Measurements from ENCODE around the gene FAHD1.
A peak's percentile ranks its signal among the peaks of the same experiment; 100 is the strongest.
"Not testable (repeated sequence)": the region's sequence is repeated elsewhere in the genome, so short reads cannot be mapped to it uniquely, and the experiment has no call there.

FAHD1 gene

DNA sequence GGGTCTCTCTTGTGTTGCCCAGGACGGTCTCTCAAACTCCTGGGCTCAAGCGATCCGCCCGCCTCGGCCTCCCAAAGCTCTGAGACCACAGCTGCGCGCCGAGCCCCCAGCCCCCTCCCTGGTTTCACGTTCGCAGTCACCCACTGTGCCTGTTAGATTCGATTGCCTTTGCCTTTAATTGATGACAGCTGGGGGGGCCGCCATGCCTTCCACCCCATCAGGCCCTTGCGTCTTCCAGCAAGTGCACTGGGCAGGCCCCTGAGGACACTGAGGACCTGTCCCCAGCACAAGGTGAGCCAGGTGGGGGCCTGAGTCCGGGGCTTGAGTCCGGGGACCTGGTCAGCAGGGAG is 36.8 kb upstream of the FAHD1 start:
- no peak for DNase-seq

DNA sequence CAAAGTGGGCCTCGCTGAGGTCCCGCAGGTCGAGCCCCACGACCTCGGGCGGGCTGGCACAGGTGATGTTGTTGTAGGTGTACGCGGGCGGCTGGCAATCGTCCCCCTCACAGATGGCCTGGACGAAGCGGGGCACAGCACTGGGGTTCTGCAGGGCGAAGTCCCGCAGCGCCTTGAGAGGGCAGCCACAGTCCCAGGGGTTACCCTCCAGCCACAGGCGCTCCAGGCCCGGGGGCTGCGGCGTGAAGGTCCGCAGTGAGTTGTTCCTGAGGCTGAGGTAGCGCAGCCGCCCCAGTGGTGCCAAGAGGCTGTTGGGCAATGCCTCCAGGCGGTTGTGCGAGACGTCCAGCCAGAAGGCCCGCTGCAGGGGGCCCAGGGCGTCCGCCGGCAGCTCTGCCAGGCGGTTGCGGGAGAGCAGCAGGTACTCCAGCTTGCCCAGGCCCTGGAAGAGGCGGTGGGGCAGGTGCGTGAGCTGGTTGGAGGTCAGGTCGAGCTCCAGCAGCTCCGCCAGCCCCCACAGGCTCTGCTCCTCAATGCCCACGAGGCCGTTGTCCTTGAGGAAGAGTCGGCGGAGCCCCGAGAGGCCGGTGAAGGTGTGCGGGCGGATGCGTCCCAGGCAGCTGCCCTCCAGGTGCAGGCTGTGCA is 36.3 kb upstream of the FAHD1 start:
- no peak for DNase-seq

DNA sequence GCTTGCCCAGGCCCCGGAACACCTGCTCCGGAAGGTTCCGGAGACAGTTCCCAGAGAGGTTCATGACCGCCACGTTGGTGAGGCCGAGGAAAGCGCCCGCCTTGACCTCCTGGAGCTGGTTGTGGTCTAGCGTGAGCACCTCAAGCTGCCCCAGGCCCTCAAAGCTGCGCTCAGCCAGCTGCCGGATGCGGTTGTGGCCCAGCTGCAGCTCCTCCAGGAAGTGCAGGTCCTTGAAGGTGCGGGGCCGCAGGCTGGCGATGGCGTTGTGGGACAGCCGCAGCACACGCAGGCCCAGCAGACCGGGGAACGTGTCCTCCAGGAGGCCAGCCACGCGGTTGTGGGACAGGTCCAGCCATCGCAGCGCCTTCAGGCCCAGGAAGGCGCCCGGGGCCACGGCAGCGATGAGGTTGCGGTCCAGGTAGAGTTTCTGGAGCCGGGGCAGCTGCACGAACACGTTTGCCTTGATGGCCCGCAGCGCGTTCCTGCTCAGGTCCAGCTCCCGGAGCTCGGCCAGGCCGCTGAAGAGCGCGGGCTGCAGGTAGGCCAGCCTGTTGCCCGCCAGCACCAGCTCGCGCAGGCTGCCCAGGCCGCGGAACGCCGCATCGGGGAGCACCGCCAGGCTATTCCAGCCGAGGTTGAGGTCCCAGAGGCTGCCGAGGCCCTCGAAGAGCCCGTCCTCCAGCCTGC is 35.6 kb upstream of the FAHD1 start:
- DNase-seq: no peak

DNA sequence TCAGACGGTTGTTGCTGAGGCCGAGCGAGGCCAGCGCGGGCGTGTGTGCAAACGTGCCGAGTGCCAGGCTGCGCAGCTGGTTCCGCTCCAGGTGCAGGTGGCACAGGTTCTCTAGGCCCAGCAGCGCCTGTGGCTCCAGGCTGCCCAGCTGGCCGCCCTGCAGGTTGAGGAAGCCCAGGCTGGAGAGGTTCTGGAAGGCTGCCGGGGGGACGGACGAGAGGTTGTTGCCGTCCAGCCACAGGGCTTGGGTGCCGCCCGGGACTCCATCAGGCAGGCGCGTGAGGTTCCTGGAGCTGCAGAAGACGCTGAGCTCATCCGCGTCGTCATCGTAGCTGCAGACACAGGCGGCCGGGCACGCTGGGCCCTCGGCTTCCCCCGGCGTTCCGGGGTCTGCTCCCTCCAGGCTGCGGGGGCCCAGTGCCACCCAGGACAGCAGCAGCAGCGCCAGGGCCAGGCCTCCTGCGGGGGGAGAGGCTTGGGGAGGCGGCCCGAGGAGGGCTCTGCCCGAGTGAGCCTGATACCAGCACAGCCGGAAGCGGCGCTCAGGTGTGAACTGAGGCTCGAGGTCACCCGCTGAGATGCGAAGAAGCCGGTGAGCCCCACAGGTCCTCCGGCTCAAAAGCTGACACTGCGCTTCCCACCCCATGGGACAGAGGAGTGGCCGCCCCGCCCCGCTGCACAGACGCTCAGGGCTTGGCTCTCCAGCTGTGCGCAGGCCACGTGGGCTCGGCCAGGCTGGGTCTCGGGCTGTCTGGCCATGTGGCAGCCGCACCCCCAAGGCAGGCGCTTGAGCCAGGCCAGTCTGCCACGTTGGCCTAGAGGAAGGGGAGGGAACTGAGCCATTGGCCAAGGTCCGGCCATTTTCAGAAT is 34.8 kb upstream of the FAHD1 start:
- no peak for DNase-seq

DNA sequence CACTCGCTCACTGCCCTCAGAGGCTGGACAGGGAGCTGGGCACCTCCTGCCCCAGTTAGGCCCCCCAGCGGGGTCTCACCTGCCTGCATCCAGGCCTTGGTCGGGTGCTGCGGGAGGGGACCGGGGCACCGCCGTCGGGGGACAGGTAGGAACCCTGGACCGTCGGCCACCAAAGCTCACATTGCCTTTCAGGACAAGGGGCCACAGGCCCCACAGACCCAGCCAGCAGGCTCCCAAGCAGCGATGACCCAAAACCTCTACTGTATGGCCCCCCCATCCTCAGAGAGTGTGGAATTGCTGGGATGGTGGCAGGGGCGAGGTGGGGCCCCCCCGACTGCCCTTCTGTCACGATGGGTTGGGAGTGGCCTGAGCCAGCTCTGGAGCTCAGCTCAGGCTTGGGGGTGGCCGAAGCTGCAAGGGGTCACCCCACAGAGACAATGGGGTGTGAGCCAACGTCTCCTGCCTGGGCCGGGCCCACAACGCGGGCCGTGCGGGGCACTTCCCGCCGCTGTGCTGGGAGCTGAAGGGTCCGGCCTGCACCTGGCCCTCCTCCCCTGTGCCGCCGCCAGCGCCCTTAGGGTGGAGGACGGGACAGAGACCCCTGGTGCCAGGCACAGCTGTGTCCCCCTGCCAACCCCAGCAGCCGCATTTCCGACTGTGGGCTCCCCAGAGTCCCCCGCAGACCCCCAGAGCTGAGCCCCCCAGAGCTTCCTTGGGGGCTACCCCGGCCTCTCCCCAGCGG is 34.0 kb upstream of the FAHD1 start:
- DNase-seq: no peak

DNA sequence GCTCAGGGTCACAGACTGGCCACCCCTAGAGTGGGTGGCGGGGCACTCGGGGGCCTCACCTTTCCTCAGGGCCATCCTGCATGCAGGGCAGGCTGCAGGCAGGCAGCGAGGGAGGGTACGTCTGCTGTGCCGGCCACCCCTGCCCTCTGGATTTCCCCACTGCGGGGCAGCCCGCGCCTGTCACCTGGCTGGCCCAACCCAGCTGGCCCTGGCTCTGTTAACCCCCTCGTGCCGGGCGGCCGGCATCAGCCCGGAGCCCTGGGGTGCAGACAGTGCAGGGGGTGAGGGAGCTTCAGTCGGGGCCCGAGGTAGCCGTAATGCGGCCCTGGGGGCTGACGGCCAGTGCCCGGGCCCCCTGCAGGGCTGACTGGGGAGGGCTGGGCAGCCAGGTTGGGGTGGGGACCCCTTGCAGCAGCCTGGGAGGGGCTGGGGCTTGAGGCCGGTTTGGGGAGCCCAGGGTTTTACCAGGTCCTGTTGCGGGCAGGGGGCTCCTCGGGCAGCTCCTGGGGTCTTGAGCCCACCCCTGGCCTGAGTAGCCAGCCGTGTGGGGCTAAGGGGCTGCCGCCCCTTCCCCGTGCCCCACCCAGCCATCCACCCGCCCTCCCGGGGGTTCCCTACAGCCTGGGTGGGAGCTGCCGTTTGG is 33.3 kb upstream of the FAHD1 start, which contains the start of gene IGFALS:
TSS of gene IGFALS (minus strand) at position 128 of the 643 bp plus-strand sequence. CDS start at position 75, 53 bp downstream.
- peak in 1 of 2 experiments; percentile 21 for DNase-seq

DNA sequence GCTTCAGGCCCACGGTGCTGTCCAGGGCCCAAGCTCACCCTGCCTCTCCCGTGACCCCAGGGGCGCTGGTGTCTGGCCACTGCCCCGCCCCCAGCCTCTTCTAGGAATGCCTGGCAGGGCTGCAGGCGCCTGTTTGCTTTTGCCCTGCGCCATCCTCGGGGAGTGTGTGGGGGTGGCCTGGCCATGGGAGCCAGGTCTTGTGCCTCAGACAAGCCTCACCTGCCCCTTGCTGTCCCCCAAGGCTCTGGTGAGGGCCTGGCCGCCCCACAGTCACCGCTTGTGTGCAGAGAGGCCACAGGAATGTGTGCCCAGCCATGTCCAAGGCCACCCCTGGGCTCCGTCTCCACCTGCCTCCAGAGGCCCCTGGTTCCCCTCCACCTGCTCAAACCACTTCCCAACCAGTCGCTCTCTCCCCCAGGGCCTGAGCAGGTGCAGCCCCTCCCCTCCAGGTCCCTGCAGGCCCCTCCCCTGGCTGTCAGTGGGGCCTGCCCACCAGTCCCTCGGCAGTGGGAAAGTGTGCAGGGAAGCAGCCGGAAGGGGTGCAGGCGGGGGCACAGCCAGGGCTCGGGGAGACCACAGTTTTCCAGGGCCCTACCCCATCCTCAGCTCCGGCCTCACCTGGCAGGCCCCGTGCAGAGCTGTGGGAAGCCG is 32.7 kb upstream of the FAHD1 start:
- peak in 1 of 2 experiments; percentile 45 for DNase-seq

DNA sequence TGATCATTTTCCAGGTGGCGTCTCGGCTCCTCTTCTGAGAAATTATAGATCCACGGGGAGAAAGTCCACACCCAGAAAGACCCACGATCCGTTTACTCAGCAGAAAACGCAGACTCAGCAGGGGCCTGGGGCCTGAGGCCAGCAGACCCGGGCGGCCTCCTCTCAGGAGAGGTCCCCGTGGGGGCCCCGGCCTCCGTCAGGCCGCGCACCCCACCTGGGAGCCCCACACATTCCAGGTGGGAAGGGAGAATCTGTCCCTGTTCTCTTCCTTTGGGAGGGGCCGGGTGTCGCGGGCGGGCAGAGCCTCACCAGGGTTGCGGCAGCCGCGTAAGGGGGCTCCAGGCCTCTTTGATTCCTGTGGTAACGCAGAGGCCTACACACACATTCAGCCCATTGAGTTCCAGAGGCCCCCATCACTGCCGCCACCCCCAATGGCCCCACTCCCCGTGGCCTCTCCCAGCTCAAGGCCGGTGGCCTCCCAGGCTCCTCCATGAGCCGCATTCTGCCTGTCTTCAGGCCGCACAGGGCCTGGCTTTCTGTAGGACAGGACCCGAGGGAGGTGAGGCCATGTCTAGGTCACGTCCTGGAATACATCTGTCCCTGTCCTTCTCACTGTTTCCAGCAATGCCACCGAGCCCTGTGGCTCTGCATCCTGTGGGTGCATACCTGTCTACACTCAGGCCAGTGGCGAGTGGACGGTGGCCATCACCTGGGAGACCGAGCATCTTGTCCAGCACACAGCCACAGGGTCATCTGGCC is 31.9 kb upstream of the FAHD1 start:
- DNase-seq: no peak

DNA sequence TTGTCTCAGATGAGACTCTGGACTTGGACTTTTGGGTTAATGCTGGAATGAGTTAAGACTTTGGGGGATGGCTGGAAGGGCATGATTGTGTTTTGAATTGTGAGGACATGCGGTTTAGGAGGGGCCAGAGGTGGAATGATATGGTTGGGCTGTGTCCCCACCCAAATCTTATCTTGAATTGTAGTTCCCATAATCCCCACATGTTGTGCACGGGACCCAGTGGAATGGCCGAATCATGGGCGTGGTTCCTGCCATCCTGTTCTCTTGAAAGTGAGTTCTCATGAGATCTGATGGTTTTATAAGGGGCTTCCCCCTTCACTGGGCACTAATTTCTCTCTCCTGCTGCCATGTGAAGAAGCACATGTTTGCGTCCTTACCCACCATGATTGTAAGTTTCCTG is 27.7 kb upstream of the FAHD1 start:
- not testable (repeated sequence) for DNase-seq

DNA sequence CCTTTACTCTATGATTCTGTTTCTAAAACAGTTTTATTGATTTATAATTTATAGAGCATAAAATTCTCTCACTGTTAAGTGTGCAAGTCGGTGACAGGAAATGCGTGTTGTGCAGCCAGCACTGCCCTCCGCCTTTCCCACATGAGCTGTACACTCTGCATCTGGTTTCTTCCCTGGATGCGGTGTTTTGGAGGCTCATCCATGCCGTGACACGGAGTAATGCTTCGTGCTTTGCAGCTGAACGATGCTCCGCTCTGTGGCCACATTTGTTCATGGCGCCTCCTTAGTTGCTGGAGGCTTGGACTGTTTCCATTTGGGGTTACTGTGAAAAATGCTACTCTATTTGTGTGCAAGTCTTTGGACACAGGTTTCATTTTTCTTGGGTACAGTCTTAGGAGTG is 26.3 kb upstream of the FAHD1 start:
- no peak for DNase-seq

DNA sequence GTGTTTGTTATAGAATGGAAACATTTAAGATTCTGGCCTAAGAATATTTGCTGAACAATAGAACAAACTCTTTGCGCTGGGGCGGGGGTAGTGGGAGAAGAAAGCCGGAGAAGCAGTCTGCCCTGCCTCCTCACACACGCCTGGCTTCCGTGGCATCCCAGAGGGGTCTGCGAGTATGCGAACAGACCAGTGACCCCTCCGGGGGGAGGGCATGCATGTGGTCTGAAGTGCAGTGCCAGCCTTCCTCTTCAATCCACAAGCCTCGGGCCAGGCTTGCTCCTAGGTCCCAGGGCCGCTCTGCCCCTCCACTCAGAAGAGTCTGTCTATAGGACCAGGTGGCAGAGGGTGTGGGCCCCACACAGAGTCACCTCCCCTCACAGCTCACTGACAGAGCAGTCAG is 19.4 kb upstream of the FAHD1 start:
- no peak for DNase-seq

DNA sequence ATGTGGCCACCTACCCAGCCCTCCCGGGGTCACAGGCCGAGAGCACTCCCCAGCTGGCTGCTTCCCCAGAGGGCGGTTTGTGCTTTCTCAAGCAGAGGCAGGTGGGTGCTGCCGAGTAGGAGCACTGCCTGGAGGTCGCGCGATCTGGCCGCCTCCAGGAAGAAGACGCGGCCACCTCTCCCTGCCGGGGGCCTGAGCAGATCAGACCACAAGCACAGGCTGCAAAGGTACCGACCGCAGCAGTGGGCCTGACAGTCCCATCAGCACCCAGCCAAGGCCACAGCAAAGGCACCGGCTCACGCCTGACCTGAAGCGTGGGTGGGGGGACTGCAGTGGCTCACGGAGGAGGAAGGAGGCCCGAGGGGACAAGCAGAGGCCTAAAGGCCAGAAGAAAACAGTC is 18.3 kb upstream of the FAHD1 start:
- no peak for DNase-seq

DNA sequence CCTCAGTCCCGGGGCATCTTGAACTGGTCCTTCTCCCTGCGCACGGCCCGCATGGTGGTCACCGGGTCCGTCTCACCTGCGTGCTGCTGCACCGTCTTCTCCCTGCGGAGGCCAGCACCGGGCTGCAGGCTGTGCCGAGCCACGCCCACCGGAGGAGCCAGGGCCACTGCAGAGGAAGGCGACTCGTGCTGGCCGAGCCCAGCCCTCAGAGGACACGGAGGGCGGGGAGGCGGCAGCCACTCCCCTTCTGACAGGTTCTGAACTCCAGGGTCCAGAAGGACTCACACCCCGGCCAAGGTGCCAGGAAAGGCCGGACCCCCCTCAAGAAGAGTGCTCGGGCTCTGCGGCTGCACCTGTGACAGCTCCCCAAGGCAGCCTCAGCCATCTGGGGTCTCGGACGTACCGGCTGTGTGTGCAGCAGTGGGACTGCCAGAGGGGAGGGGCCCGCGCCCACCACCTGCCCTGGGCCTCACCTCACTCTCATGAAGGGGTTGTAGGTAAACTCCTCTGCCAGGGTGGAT is 17.7 kb upstream of the FAHD1 start:
- no peak for DNase-seq

DNA sequence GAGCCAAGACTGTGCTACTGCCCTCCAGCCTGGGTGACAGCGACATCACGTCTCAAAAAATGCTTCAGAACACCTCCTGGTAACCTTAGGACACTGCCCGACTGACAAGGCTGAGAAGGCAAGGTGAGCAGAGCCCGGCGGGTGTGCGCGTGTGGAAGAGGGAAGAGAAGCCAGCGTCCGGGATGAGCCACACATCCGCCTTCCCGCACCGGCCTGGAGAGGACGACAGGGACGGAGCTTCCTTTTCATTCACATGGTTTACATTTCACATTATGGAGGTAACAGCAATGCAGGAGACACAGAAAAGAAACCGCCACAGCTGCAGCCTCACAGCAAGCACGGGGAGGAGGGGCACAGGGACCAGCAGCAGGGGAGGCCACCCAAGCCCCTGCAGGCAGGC is 16.9 kb upstream of the FAHD1 start:
- no peak for DNase-seq

DNA sequence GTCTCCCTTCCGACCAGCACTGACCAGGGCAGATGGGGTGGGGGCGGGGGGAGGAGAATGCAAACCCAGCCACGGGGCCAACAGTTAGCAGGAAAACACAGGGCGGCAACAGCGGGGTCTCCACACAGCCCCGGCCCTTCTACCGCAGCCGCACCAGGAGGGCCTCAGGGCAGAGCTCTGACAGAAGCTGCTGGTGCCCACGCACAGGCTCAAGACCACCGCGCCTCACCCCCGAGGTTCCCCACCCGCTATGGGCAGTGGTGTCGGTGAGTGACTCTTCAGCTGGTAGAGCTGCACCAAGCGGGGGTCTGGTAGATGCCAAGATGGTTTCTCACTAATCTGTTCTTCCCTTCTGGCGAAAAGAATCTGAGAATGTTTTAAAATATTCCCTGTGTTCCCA is 16.5 kb upstream of the FAHD1 start:
- no peak for DNase-seq

DNA sequence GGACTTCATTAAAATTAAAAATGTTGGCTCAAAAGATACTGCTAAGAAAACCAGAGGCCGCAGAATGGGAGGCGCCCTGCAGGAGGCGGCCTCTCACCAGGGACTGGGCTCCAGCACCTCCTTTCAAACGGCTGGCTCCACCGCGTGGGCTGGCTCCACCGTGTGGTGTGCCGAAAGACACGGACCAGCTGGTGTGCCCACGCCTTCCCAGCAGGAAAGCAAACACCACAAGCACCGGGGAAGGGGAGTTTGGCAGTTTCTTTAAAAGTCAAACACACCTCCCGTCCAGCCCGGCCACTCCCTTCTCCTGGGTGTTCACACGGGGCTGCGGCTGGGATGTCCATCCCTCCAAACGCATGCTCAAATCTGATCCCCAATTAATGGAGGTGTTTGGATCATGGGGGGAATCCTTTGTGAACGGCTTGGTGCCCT is 14.3 kb upstream of the FAHD1 start:
- DNase-seq: peak; percentile 64 to 68

DNA sequence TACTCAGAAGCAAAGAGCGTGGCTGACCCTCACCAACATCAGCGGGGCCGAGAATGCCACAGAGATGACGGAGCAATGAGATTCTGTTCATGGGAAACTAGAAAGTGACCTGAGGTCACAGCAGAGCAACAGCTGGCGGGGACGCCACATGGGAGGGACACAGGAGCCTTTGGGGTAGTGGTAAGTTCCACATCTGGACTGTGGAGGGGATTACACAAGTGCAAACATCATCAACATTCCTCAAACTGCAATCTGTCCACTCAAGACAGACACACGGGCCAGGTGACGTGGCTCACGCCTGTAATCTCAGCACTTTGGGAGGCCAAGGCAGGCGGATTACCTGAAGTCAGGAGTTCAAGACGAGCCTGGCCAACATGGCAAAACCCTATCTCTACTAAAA is 11.5 kb upstream of the FAHD1 start:
- DNase-seq: no peak

DNA sequence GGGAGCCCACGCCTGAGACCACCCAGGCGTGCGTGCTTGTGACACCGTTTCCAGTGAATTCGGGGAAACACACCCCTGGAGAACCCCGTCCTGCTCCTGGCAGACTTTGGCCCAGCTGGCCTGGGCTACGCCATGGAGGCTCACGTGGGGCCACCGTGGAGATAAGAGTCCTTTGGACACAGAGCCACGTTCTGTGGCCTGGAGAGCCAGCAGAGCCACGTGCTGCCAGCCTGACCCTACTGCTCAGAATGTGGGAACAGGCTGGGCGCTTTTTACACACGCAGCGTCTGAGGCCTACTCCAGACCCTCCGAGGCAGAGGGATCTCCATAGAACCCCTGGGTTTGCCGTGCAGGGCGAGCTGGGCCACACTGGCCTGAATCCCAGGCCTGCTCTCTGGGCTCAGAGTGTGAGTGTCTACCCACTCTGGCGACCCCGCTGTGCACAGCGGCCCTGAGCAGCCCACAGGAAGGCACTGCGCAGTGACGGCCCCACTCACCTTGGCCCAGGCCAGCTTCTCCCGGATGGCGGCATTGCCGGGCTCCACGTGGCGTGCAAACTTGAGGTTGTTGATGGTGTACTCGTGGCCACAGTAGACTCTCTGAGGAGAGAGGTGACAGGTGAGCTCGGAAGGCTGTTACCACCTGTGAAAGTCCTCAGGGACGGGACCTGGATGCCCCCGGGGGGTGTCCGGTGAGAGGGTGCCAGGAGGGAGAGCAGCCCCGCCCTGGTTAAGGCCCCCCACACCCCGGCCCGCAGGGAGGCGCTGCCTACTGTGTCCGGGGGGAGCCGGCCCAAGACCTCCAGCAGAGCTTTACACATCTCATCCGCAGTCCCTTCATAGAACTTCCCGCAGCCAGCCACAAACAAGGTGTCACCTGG is 10.4 kb upstream of the FAHD1 start:
- DNase-seq: no peak

DNA sequence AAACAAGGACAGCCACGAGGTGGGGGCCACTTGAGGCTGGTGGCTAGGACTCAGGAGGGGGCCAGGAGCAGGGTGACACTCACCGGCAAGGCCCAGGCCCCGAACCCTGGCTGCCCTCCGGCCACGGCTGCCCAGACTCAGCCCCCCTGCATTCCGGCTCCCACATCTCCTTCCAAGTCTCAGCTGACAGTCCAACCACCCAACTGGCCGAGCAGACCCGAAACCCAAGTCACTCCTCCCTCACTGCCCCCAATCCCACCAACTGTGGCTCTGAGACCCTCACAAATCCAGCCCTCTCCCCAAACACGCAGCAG is 9.8 kb upstream of the FAHD1 start:
- no peak for DNase-seq

DNA sequence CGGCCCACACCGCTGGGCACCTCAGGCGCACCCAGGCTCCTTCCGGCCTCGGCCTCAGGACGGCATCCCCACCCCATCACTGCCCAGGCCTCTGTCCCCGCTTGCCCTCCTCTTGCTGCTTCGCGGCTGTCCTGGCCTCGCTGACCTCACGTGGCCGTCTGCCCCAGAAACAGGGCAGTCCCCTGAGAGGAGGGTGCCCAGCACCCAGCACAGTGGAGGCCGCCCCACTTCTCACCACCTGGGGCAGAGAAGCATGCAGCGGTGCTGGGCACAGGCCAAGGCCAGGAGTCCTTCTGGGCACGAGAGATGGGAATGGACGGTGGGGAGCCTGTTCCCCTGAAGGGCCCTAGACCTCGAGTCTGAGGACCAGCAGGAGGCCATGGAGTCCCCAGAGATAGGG is 9.3 kb upstream of the FAHD1 start:
- DNase-seq: no peak
